Right atrium auricular region (tissue), 2 donors: ENCODE data around the gene NEK10. TPM values are rescaled to one million over a fixed set of nuclear protein-coding genes. Genes with fewer than 3 reads are reported as not detected.

Experiments used
- DNase-seq: peaks from one replicate; pipeline ENCODE4 v3.0.0-alpha.2; 2019; ENCODE audit warnings: low spot score
- H3K27ac ChIP-seq, 2 donors: fragments of 200-600 bp; sonication (generic); 1 replicate in 1 of 2; 2 replicates in 1 of 2; pipeline ENCODE4 v1.5.1; 2016 to 2019
- H3K27me3 ChIP-seq, 2 donors: fragments of 200-600 bp; sonication (generic); one replicate each; pipeline versions ENCODE4 v1.5.1 to v1.6.0; 2017 to 2019
- H3K36me3 ChIP-seq: fragments of 200-600 bp; sonication (generic); one replicate; pipeline ENCODE4 v1.5.1; 2016
- H3K4me1 ChIP-seq, 2 donors: fragments of 200-600 bp; sonication (generic); one replicate each; pipeline versions ENCODE4 v1.5.1 to v1.6.0; 2017 to 2019
- H3K4me3 ChIP-seq, 2 donors: fragments of 200-600 bp; sonication (generic); 1 replicate in 1 of 2; 2 replicates in 1 of 2; pipeline ENCODE4 v1.5.1; 2017 to 2019; ENCODE audit warnings: mild to moderate bottlenecking in 1 of 2, moderate library complexity in 1 of 2
- H3K9me3 ChIP-seq, 2 donors: fragments of 200-600 bp; sonication (generic); one replicate each; pipeline ENCODE4 v1.5.1; 2019
- CTCF ChIP-seq, 2 donors: fragments of 200-600 bp; sonication (generic); IDR thresholded peaks; one replicate each; pipeline ENCODE4 v1.5.1; 2019; ENCODE audit warnings: antibody characterized with exemption in 2 of 2
- total RNA-seq, 2 donors: library from RNA; depleted of rRNA; stranded (reverse); fragments of >200 nt; gene quantifications; one replicate each; pipeline ENCODE4 v1.1.0, GENCODE V29; 2016

NEK10 gene
- total RNA-seq, 2 donors from 2014 or later = 10.3 to 18.3 TPM

GRCh38 chr3:27208961-27209616 lies 160.1 kb downstream of the NEK10 start:
- no peaks in the 10 kb centered on the region for H3K9me3 ChIP-seq
- H3K27ac ChIP-seq = no peak overlapping the region
- H3K4me3 ChIP-seq = no peak overlapping the region
- no peak for TF ChIP-seq CTCF (IDR thresholded peaks at IDR 0.05)
- H3K4me1 ChIP-seq = peaks cover 0 to 10% of the 10 kb centered on the region in 2 donors
- no peak for DNase-seq
- H3K36me3 ChIP-seq = no peaks in the 10 kb centered on the region
- H3K27me3 ChIP-seq = no peaks in the 10 kb centered on the region

GRCh38 chr3:27202959-27203358 lies 166.2 kb downstream of the NEK10 start:
- Histone ChIP-seq H3K27ac (no peak overlapping the region), H3K27me3 (no peaks in the 10 kb centered on the region), H3K9me3 (no peaks in the 10 kb centered on the region), H3K4me1 (no peaks in the 10 kb centered on the region), H3K36me3 (no peaks in the 10 kb centered on the region), H3K4me3 (no peak overlapping the region)
- DNase-seq = no peak
- TF ChIP-seq CTCF (IDR thresholded peaks at IDR 0.05) = no peak

- Histone ChIP-seq H3K9me3 (no peaks in the 10 kb centered on the region), H3K27ac (no peak overlapping the region), H3K27me3 (no peaks in the 10 kb centered on the region), H3K36me3 (no peaks in the 10 kb centered on the region), H3K4me3 (no peak overlapping the region), H3K4me1 (no peaks in the 10 kb centered on the region)
- DNase-seq = no peak
- TF ChIP-seq CTCF (IDR thresholded peaks at IDR 0.05) = no peak
Observed at GRCh38 chr3:27201492-27201891, 167.7 kb downstream of the NEK10 start.

GRCh38 chr3:27200721-27201489 lies 168.3 kb downstream of the NEK10 start:
- no peaks in the 10 kb centered on the region for H3K27me3 ChIP-seq

GRCh38 chr3:27194861-27195483 lies 174.2 kb downstream of the NEK10 start:
- Histone ChIP-seq H3K27me3 (no peaks in the 10 kb centered on the region), H3K9me3 (no peaks in the 10 kb centered on the region), H3K27ac (no peak overlapping the region), H3K4me3 (no peak overlapping the region), H3K36me3 (no peaks in the 10 kb centered on the region), H3K4me1 (peaks cover 0 to 4% of the 10 kb centered on the region in 2 donors)
- no peak for DNase-seq
- no peak for TF ChIP-seq CTCF (IDR thresholded peaks at IDR 0.05)

More at GRCh38 chr3:27200721-27201489, 168.3 kb downstream of the NEK10 start:
- Histone ChIP-seq H3K36me3 (no peaks in the 10 kb centered on the region), H3K27ac (no peak overlapping the region), H3K9me3 (no peaks in the 10 kb centered on the region), H3K4me3 (no peak overlapping the region), H3K4me1 (no peaks in the 10 kb centered on the region)
- no peak for TF ChIP-seq CTCF (IDR thresholded peaks at IDR 0.05)
- no peak for DNase-seq
